Aorta (tissue), 5 donors: ENCODE data around the gene DYNC1I1. TPM values are rescaled to one million over a fixed set of nuclear protein-coding genes. Genes with fewer than 3 reads are reported as not detected.

ENCODE experiments used
- ATAC-seq: fragments of 200-7000 bp; cut with Tn5 transposase; one replicate; pipeline ENCODE4 v1.9.1; 2022; ENCODE audit warnings: moderate library complexity; ENCODE audit not compliant: low FRiP score
- DNase-seq, 2 donors: peaks; one replicate each; pipeline ENCODE4 v3.0.0-alpha.2; 2020
- H3K27ac ChIP-seq, 2 donors: one replicate each; pipeline ENCODE4 v1.5.1; 2013; ENCODE audit warnings: low read length in 2 of 2, mild to moderate bottlenecking in 2 of 2, moderate library complexity in 2 of 2, control low read depth in 1 of 2, inconsistent platforms in 1 of 2, low read depth in 1 of 2
- H3K27me3 ChIP-seq, 2 donors: one replicate each; pipeline ENCODE4 v1.6.1; 2013; ENCODE audit warnings: control low read depth in 1 of 2, low read length in 1 of 2, mild to moderate bottlenecking in 1 of 2, moderate library complexity in 1 of 2; ENCODE audit not compliant: insufficient read depth in 2 of 2, control insufficient read depth in 1 of 2
- H3K36me3 ChIP-seq, 2 donors: one replicate each; pipeline ENCODE4 v1.6.1; 2013; ENCODE audit warnings: control low read depth in 1 of 2, low read length in 1 of 2, mild to moderate bottlenecking in 1 of 2; ENCODE audit not compliant: insufficient read depth in 2 of 2, control insufficient read depth in 1 of 2
- H3K4me1 ChIP-seq, 2 donors: one replicate each; pipeline ENCODE4 v1.6.1; 2013; ENCODE audit warnings: low read length in 2 of 2, control low read depth in 1 of 2, mild to moderate bottlenecking in 1 of 2, moderate library complexity in 1 of 2; ENCODE audit not compliant: insufficient read depth in 2 of 2, control insufficient read depth in 1 of 2
- H3K4me3 ChIP-seq, 2 donors: one replicate each; pipeline ENCODE4 v1.5.1; 2013; ENCODE audit warnings: low read length in 2 of 2, control low read depth in 1 of 2, mild to moderate bottlenecking in 1 of 2
- H3K9me3 ChIP-seq: one replicate; pipeline ENCODE4 v1.6.1; 2013; ENCODE audit warnings: mild to moderate bottlenecking, low read length; ENCODE audit not compliant: control insufficient read depth
- WGBS, 2 donors: extraction: QIAGEN DNeasy Blood & Tissue Kit; methylation state at CpG; one replicate each; pipeline ENCODE4 v1.1.7; 2013; 5-methylcytosine and 5-hydroxymethylcytosine counted together
- intact Hi-C, 2 donors: fragments of 100-400 bp; cut with DNase I; formaldehyde crosslinking; loops; one replicate each; pipeline versions ENCODE4 v1.14.2 to v1.15.0; 2022
- polyA plus RNA-seq, 2 donors: library from polyadenylated mRNA; stranded (reverse); fragments of 200-250 nt; gene quantifications; one replicate each; pipeline ENCODE4 v1.2.3, GENCODE V29; 2013
- total RNA-seq, 2 donors: library from RNA; stranded (reverse); fragmentation: NEBNext Ultra II Directional; extraction: Animal tissue kit (Norgen Biotek cat#: 25700); gene quantifications; one replicate each; pipeline ENCODE4 v1.2.1, GENCODE V29; 2021
- donor health status: healthy with polysubstance abuse.
- donor health status: Bipolar disorder and iron deficiency.
- donor health status: DM: no; HTN: no; CAD: no.
- donor health status: DM: no; HTN: no; CAD: no.
- donor health status: DM: yes; HTN: yes; CAD: no.

DYNC1I1 gene
- total and polyA plus RNA-seq, 4 donors: 7.4 to 13.3 (median 11.3) TPM

DNA sequence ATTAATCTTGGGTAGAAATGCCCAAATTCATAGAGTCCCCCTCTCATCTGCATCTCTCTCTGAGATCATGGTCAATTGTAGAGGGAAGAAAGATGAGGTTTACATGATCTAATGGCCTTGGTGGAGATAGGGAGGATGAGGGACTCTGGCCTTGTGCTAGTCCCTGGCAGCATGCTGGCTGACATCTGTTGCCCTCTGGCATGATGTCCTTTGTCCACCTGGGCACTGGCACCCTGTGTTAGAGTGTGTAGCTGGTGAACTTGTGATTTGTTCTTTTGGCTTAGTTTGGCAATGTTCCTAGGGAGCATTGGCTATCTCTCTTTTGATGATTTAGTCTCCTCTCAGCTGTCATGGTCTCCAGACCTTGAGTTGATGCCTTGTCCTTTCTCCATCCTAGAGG is 103.2 kb downstream of the DYNC1I1 start:
- Histone ChIP-seq H3K36me3 (no peaks in the 10 kb centered on the region), H3K27ac (no peak overlapping the region), H3K27me3 (no peaks in the 10 kb centered on the region), H3K9me3 (no peaks in the 10 kb centered on the region), H3K4me3 (no peak overlapping the region), H3K4me1 (peaks cover 0 to 6% of the 10 kb centered on the region in 2 donors)
- intact Hi-C loops: loop anchor here in 1 of 2 donors (10.0 kb wide), 2 partner anchors 101 to 361 kb away; partner anchors contain the start of gene DYNC1I1
- no peak for DNase-seq
- ATAC-seq: no peak

DNA sequence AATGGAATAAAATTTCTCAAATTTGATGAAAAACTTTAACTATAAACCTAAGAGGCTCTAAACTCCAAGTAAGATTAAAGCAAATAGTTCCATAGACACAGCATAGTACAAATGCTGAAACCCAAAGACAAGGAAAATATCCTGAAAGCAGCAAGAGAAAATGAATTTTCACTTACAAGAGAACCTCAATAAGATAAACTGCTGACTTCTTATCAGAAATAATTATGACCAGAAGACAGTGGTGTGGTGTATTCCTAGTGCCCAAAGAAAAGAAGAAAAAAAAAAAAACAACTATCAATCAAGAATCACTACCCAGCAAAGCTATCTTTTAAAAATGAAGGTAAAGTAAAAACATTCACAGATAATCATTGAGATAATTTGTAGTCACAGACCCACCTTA is 106.3 kb downstream of the DYNC1I1 start:
- H3K27me3 ChIP-seq: no peaks in the 10 kb centered on the region
- no peak for ATAC-seq
- H3K9me3 ChIP-seq: no peaks in the 10 kb centered on the region
- H3K27ac ChIP-seq: no peak overlapping the region
- H3K4me1 ChIP-seq: peaks cover 0 to 6% of the 10 kb centered on the region in 2 donors
- H3K36me3 ChIP-seq: no peaks in the 10 kb centered on the region
- DNase-seq: no peak
- intact Hi-C loops: loop anchor here in 1 of 2 donors (10.0 kb wide), 2 partner anchors 104 to 364 kb away; partner anchors contain the start of gene DYNC1I1
- no peak overlapping the region for H3K4me3 ChIP-seq

DNA sequence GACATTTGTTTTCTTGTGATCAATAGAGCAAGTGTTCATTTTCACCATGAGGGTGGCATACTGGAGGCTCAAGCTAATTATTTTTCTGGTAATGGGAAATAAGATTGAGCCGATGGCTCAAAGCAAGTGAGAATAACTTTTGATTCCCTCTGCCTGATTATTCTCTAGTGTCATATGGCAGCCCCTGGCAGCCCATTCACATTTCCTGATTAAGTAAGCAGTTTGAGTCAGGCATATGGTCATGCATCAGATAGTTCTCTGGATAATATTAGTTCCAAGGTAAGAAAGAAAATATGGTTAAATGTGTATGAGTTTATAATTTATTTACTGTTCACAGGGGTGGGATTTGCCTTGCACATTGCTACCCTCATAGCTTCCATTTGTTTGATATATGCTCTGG is 109.2 kb downstream of the DYNC1I1 start:
- WGBS, 2 donors: 89 to 93% methylated on average over 1 of the region's 1 CpG
- DNase-seq (no peak), ATAC-seq (no peak)
- no peak overlapping the region for H3K27ac ChIP-seq
- H3K9me3 ChIP-seq: no peaks in the 10 kb centered on the region
- intact Hi-C loops: no loop called here
- H3K4me1 ChIP-seq: peaks cover 0 to under 1% of the 10 kb centered on the region in 2 donors
- no peaks in the 10 kb centered on the region for H3K27me3 ChIP-seq
- H3K36me3 ChIP-seq: no peaks in the 10 kb centered on the region
- no peak overlapping the region for H3K4me3 ChIP-seq

DNA sequence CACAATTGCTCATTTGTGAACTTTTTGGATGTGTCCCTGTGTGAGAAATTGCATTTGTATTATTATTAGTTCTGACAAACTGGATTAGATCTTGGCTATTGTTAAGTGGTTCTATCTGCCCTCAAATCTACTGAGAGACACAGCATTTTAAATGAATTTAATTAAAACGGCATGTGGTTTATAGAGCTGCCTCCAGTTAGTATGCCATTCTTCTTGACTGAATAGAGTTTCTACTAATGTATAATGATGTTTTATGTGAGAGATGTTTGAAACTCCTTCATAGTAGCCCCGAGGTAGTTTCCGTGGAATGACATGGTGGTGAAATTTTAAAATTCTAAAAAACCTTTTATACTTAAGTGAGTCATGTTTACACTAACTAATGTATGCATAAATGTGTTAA is 110.9 kb downstream of the DYNC1I1 start:
- 86 to 92% methylated on average over 3 of the region's 3 CpGs for WGBS, 2 donors
- Histone ChIP-seq H3K4me3 (no peak overlapping the region), H3K27me3 (no peaks in the 10 kb centered on the region), H3K9me3 (no peaks in the 10 kb centered on the region), H3K27ac (no peak overlapping the region), H3K4me1 (peaks cover 0 to 3% of the 10 kb centered on the region in 2 donors), H3K36me3 (no peaks in the 10 kb centered on the region)
- DNase-seq (no peak), ATAC-seq (no peak)
- intact Hi-C loops: no loop called here

DNA sequence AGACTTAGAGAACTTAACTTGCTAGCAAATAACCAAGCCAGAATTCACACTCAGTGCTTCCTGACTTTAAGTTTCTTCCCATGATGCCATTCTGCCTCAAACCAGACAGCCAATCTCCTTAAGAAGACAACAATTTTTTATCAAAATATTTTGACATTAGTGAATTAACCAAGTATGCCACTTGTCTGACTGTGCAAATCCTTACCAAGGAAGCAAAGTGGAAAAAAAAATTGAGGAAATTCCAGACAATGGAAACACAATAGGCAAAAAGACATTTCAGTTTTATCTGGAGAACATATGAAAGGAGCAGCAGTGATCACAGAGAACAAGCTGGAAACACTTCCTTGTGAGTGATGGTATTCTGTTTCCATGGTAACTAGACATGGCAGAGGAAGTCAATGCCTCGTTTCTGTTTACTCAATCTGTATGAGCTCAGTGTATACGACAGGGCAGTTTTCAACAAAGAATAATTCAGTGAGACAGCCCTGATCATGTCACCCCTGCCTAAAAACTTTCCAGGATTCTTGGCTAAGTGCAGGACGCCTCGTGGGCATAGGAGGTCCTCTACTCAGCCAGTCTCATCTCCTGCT is 114.2 kb downstream of the DYNC1I1 start:
- Histone ChIP-seq H3K36me3 (no peaks in the 10 kb centered on the region), H3K4me1 (peaks cover 0 to 3% of the 10 kb centered on the region in 2 donors), H3K27ac (no peak overlapping the region), H3K27me3 (no peaks in the 10 kb centered on the region), H3K4me3 (no peak overlapping the region), H3K9me3 (no peaks in the 10 kb centered on the region)
- WGBS, 2 donors: 7 to 9% methylated on average over 4 of the region's 4 CpGs
- intact Hi-C loops: no loop called here
- ATAC-seq: no peak
- no peak for DNase-seq

DNA sequence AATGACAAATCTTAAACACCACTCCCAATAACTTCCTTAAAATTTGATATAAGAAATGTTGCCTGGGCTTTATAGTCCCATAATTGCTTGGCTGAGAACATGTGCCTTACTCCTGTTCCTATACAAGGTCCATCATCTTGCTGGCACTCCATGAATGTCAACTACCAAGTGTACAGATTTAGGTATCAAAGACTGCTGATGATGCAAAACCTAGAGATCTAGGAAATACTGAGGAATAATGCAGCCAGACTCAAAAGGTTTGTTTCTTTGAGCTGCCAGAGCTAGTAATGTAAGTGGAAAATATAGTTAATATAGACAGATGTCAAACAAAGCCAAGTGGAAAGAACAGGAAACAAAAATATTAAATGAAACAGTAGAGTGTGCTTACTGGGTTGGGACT is 121.1 kb downstream of the DYNC1I1 start:
- intact Hi-C loops: no loop called here
- no peak overlapping the region for H3K27ac ChIP-seq
- peaks cover 0 to 2% of the 10 kb centered on the region in 2 donors for H3K4me1 ChIP-seq
- no peak for ATAC-seq
- no peaks in the 10 kb centered on the region for H3K9me3 ChIP-seq
- DNase-seq: no peak
- H3K4me3 ChIP-seq: no peak overlapping the region
- no peaks in the 10 kb centered on the region for H3K36me3 ChIP-seq
- no peaks in the 10 kb centered on the region for H3K27me3 ChIP-seq

DNA sequence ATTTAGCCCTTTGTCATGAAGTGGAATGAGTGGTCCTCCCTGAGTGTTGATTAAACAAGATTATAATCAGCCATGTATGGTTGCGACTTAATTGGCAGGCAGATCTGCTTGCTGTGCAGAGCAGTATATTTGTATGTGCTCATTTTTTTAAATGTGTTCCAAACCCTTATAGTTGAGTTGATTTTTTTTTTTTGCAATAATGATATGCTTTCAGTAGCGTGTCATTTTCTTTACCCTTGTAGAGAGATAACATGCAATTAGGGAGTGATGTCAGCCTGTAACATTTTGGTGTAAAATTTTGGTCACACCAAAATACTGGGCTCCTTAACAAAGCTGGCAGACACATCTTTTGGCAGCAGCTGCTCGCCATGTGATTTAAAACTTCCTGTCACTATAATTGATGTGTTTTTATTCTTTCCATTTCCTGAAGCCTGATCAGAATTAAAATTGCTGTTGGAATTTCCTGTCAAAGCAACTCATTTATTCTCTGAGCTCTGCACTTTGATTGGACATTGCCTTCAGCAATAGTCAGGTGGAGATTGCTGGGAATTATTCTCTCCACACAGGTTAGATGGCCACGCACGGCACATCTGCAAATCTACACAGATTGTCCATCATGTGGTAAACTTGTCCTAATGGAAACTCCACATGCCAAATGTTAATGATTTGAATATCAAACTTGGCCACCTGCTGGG is 125.3 kb downstream of the DYNC1I1 start:
- no peaks in the 10 kb centered on the region for H3K36me3 ChIP-seq
- H3K27ac ChIP-seq: no peak overlapping the region
- peaks cover 0 to 2% of the 10 kb centered on the region in 2 donors for H3K4me1 ChIP-seq
- intact Hi-C loops: no loop called here
- no peak overlapping the region for H3K4me3 ChIP-seq
- no peak for ATAC-seq
- H3K9me3 ChIP-seq: no peaks in the 10 kb centered on the region
- no peaks in the 10 kb centered on the region for H3K27me3 ChIP-seq
- no peak for DNase-seq
- WGBS, 2 donors: 47 to 59% methylated on average over 5 of the region's 5 CpGs

DNA sequence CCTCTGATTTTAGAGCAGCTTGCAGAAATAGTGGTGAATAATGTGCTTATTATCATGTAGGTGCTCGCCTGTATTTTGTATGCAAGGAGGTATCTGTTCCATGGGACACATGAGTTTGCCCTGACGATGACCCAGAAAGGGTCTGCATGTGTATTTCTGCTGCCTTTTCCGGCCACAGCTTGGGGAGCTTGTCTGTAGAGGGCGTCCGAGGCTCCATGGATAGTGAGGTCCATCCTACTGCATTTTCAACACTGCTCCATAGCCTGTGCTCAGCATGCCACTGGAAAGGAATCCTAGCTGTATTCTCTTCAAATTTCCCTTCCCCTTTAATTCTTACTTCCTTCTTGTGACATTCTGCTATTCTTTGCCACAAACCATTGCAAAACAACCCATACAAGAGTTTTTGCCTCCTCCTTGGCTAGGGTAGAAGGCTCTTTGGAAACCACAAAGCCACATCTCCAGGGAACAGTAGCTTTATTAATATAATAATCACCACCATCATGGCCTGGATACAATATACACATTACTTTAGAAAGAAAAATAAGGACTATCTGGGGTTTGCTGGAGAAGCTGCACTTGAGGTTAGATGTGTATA is 127.7 kb downstream of the DYNC1I1 start:
- H3K9me3 ChIP-seq: no peaks in the 10 kb centered on the region
- H3K27me3 ChIP-seq: no peaks in the 10 kb centered on the region
- intact Hi-C loops: no loop called here
- no peaks in the 10 kb centered on the region for H3K36me3 ChIP-seq
- WGBS, 2 donors: 41 to 44% methylated on average over 5 of the region's 5 CpGs
- no peak for DNase-seq
- no peak overlapping the region for H3K4me3 ChIP-seq
- peaks cover 0 to 2% of the 10 kb centered on the region in 2 donors for H3K4me1 ChIP-seq
- no peak overlapping the region for H3K27ac ChIP-seq
- no peak for ATAC-seq

DNA sequence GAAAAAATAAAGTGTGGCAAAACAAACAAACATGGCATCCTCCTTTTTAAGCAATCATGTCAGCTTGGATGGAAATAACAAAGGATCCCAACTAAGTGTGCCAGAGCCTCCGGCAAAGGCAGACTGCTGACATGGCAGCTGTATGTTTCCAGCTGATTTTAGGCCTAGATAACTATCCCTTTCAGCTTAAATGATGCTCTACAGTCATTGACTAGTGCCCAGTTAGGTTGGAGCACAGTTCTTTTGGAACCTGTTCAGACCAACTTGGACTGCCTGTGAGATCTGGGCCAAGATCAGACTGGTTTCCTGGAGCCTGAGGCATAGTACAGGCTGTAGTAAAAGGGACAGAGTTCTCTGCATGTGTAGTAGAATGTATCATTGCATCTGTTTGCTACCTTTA is 128.7 kb downstream of the DYNC1I1 start:
- Histone ChIP-seq H3K36me3 (no peaks in the 10 kb centered on the region), H3K27ac (no peak overlapping the region), H3K9me3 (no peaks in the 10 kb centered on the region), H3K27me3 (no peaks in the 10 kb centered on the region), H3K4me3 (no peak overlapping the region), H3K4me1 (peaks cover 0 to 2% of the 10 kb centered on the region in 2 donors)
- WGBS, 2 donors: 11 to 20% methylated on average over 1 of the region's 1 CpG
- DNase-seq (no peak), ATAC-seq (no peak)
- intact Hi-C loops: no loop called here
